H1 (cell line): Measurements from ENCODE around the gene ABCD1.

Experiments
- CREB1 ChIP-seq: IDR thresholded peaks from 2 replicates; pipeline ENCODE4 v1.6.1; 2012; ENCODE audit warnings: inconsistent platforms
- EGR1 ChIP-seq: IDR thresholded peaks from 2 replicates; pipeline ENCODE4 v1.6.1; 2011; ENCODE audit warnings: low read depth, low read length, borderline replicate concordance
- EZH2 ChIP-seq: fragments of 200-600 bp; sonication (generic); IDR thresholded peaks from 2 replicates; pipeline ENCODE4 v1.7.1; 2012; ENCODE audit warnings: low read depth, mild to moderate bottlenecking, moderate library complexity, low read length, inconsistent platforms; ENCODE audit not compliant: severe bottlenecking
- JUN ChIP-seq: IDR thresholded peaks from 2 replicates; pipeline ENCODE4 v1.6.1; 2011; ENCODE audit warnings: low read depth, mild to moderate bottlenecking, improper control_type of control experiment, low read length
- JUND ChIP-seq: IDR thresholded peaks from 2 replicates; pipeline ENCODE4 v1.6.1; 2011; ENCODE audit warnings: mild to moderate bottlenecking, improper control_type of control experiment, low read length
- MAFK ChIP-seq: IDR thresholded peaks from 2 replicates; pipeline ENCODE4 v1.6.1; 2012; ENCODE audit warnings: low read depth, mild to moderate bottlenecking, improper control_type of control experiment, low read length
- NRF1 ChIP-seq: IDR thresholded peaks from 2 replicates; pipeline ENCODE4 v1.6.1; 2011; ENCODE audit warnings: mild to moderate bottlenecking, low read depth, low read length, improper control_type of control experiment
- POLR2A ChIP-seq, 2 experiments: IDR thresholded peaks; 1 replicate in 1 of 2; 2 replicates in 1 of 2; pipeline ENCODE4 v1.6.1; 2011; ENCODE audit warnings: low read depth in 2 of 2, low read length in 2 of 2, mild to moderate bottlenecking in 2 of 2; ENCODE audit errors: control extremely low read depth in 1 of 2
- SIX5 ChIP-seq: IDR thresholded peaks from 2 replicates; pipeline ENCODE4 v1.6.1; 2011; ENCODE audit warnings: mild to moderate bottlenecking, low read depth, low read length
- SP1 ChIP-seq: IDR thresholded peaks from 2 replicates; pipeline ENCODE4 v1.6.1; 2011; ENCODE audit warnings: low read depth, low read length
- TAF1 ChIP-seq: IDR thresholded peaks from 2 replicates; pipeline ENCODE4 v1.6.1; 2011; ENCODE audit warnings: mild to moderate bottlenecking, low read depth, low read length
- TF ChIP-seq, protein P1 (sequence below): IDR thresholded peaks from 2 replicates; pipeline ENCODE4 v1.6.1; 2012; ENCODE audit warnings: inconsistent platforms
- TF ChIP-seq, protein P2 (sequence below), 3 experiments: IDR thresholded peaks; 1 replicate in 2 of 3; 2 replicates in 1 of 3; pipeline versions ENCODE4 v1.5.1 to v1.6.1; 2011; ENCODE audit warnings: low read length in 3 of 3, mild to moderate bottlenecking in 3 of 3, inconsistent platforms in 2 of 3, low read depth in 1 of 3, moderate library complexity in 1 of 3; ENCODE audit not compliant: insufficient read depth in 1 of 3; ENCODE audit errors: control extremely low read depth in 1 of 3
- TF ChIP-seq, protein P3 (sequence below): IDR thresholded peaks from 2 replicates; pipeline ENCODE4 v1.6.1; 2011; ENCODE audit warnings: low read length, improper control_type of control experiment

DNA sequence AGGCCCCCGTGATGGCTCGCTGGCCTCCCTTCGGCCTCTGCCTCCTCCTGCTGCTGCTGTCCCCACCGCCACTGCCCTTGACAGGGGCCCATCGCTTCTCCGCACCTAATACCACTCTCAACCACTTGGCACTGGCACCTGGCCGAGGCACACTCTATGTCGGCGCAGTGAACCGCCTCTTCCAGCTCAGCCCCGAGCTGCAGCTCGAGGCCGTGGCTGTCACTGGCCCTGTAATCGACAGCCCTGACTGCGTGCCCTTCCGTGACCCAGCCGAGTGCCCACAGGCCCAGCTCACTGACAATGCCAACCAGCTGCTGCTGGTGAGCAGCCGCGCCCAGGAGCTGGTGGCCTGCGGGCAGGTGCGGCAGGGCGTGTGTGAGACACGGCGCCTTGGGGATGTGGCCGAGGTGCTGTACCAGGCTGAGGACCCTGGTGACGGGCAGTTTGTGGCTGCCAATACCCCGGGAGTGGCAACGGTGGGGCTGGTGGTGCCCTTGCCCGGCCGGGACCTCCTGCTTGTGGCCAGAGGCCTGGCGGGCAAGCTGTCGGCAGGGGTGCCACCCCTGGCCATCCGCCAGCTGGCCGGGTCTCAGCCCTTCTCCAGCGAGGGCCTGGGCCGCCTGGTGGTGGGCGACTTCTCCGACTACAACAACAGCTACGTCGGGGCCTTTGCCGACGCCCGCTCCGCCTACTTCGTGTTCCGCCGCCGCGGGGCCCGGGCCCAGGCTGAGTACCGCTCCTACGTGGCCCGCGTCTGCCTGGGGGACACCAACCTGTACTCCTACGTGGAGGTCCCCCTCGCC, 42.4 kb downstream of the ABCD1 start:
- no peak for TF ChIP-seq EZH2
- TF ChIP-seq NRF1 = no peak
- TF ChIP-seq, protein P1, sequence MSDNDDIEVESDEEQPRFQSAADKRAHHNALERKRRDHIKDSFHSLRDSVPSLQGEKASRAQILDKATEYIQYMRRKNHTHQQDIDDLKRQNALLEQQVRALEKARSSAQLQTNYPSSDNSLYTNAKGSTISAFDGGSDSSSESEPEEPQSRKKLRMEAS = no peak
- TF ChIP-seq, protein P2, sequence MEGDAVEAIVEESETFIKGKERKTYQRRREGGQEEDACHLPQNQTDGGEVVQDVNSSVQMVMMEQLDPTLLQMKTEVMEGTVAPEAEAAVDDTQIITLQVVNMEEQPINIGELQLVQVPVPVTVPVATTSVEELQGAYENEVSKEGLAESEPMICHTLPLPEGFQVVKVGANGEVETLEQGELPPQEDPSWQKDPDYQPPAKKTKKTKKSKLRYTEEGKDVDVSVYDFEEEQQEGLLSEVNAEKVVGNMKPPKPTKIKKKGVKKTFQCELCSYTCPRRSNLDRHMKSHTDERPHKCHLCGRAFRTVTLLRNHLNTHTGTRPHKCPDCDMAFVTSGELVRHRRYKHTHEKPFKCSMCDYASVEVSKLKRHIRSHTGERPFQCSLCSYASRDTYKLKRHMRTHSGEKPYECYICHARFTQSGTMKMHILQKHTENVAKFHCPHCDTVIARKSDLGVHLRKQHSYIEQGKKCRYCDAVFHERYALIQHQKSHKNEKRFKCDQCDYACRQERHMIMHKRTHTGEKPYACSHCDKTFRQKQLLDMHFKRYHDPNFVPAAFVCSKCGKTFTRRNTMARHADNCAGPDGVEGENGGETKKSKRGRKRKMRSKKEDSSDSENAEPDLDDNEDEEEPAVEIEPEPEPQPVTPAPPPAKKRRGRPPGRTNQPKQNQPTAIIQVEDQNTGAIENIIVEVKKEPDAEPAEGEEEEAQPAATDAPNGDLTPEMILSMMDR (IDR thresholded peaks at IDR 0.05; ENCODE audit: control extremely low read depth in 1 of 3, insufficient read depth in 1 of 3, low read depth in 1 of 3, low read length in 3 of 3) = no peak
- TF ChIP-seq JUND = no peak
- TF ChIP-seq SIX5 = no peak
- no peak for TF ChIP-seq CREB1
- TF ChIP-seq, protein P3, sequence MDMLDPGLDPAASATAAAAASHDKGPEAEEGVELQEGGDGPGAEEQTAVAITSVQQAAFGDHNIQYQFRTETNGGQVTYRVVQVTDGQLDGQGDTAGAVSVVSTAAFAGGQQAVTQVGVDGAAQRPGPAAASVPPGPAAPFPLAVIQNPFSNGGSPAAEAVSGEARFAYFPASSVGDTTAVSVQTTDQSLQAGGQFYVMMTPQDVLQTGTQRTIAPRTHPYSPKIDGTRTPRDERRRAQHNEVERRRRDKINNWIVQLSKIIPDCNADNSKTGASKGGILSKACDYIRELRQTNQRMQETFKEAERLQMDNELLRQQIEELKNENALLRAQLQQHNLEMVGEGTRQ = no peak
- TF ChIP-seq MAFK = no peak
- TF ChIP-seq SP1 = no peak
- no peak for TF ChIP-seq POLR2A (IDR thresholded peaks at IDR 0.05; ENCODE audit: control extremely low read depth in 1 of 2, low read depth in 2 of 2, low read length in 2 of 2)
- TF ChIP-seq JUN = no peak
- TF ChIP-seq EGR1 = no peak
- TF ChIP-seq TAF1 = no peak
